Measurements from ENCODE around the gene GRAPL. TPM values are rescaled to one million over a fixed set of nuclear protein-coding genes. Genes with fewer than 3 reads are reported as not detected.
"Not testable (repeated sequence)": the region's sequence is repeated elsewhere in the genome, so short reads cannot be mapped to it uniquely, and the experiment has no call there.

Gene GRAPL
- total RNA-seq, 2 experiments from 2014 or later: 121 to 261 TPM

- H3K9me2 ChIP-seq (ENCODE audit: insufficient read depth, low read length); POLR2A ChIA-PET; H4K20me1 ChIP-seq (ENCODE audit: insufficient read depth, low read length); H3K4me3 ChIP-seq (ENCODE audit: low read depth, low read length, poor library complexity, severe bottlenecking); H3K9me3 ChIP-seq (ENCODE audit: low read length); BruUV-seq (replicated peaks); intact Hi-C loops (cut with micrococcal nuclease; ENCODE audit: unreplicated experiment); H3K79me2 ChIP-seq (ENCODE audit: insufficient read depth, low read depth, low read length); H3K27ac ChIP-seq (ENCODE audit: low read depth, low read length, poor library complexity, severe bottlenecking); H2AFZ ChIP-seq (ENCODE audit: low read length); H3K36me3 ChIP-seq (ENCODE audit: insufficient read depth, low read length); H3K4me2 ChIP-seq (ENCODE audit: low read length); H3K4me1 ChIP-seq (ENCODE audit: insufficient read depth, low read length, poor library complexity, severe bottlenecking); CTCF ChIA-PET (ENCODE audit: unreplicated experiment): not testable (repeated sequence)
- peak; percentile 44 for DNase-seq (ENCODE audit: low spot score)
These were observed 18.9 kb upstream of the GRAPL start for GRCh38 chr17:19108517-19108916.

GRCh38 chr17:19110189-19111097 lies 16.9 kb upstream of the GRAPL start:
- peak overlapping the region; percentile 64 for H3K4me3 ChIP-seq (ENCODE audit: low read depth, low read length, poor library complexity, severe bottlenecking)
- POLR2A ChIA-PET; H3K4me2 ChIP-seq (ENCODE audit: low read length); CTCF ChIA-PET (ENCODE audit: unreplicated experiment); H3K9me2 ChIP-seq (ENCODE audit: insufficient read depth, low read length); H4K20me1 ChIP-seq (ENCODE audit: insufficient read depth, low read length); H2AFZ ChIP-seq (ENCODE audit: low read length); DNase-seq (ENCODE audit: low spot score); intact Hi-C loops (cut with micrococcal nuclease; ENCODE audit: unreplicated experiment); BruUV-seq (replicated peaks); H3K79me2 ChIP-seq (ENCODE audit: insufficient read depth, low read depth, low read length); H3K4me1 ChIP-seq (ENCODE audit: insufficient read depth, low read length, poor library complexity, severe bottlenecking); H3K36me3 ChIP-seq (ENCODE audit: insufficient read depth, low read length); H3K9me3 ChIP-seq (ENCODE audit: low read length): not testable (repeated sequence)
- H3K27ac ChIP-seq (ENCODE audit: low read depth, low read length, poor library complexity, severe bottlenecking): peak overlapping the region; percentile 83

- Histone ChIP-seq H3K4me3 (ENCODE audit: low read depth, low read length, poor library complexity, severe bottlenecking) (peak overlapping the region; percentile 64), H3K4me2 (ENCODE audit: low read length) (peak overlapping the region; percentile 75), H3K27ac (ENCODE audit: low read depth, low read length, poor library complexity, severe bottlenecking) (peak overlapping the region; percentile 83)
- CTCF ChIA-PET (ENCODE audit: unreplicated experiment); H2AFZ ChIP-seq (ENCODE audit: low read length); H3K4me1 ChIP-seq (ENCODE audit: insufficient read depth, low read length, poor library complexity, severe bottlenecking); H3K9me3 ChIP-seq (ENCODE audit: low read length); H3K79me2 ChIP-seq (ENCODE audit: insufficient read depth, low read depth, low read length); H3K9me2 ChIP-seq (ENCODE audit: insufficient read depth, low read length); POLR2A ChIA-PET; intact Hi-C loops (cut with micrococcal nuclease; ENCODE audit: unreplicated experiment); H3K36me3 ChIP-seq (ENCODE audit: insufficient read depth, low read length); H4K20me1 ChIP-seq (ENCODE audit: insufficient read depth, low read length): not testable (repeated sequence)
- BruUV-seq (replicated peaks): TSS peak; percentile 92
- TF ChIP-seq CTCF (conservative IDR thresholded peaks at IDR 0.05; ENCODE audit: low read length): peak; percentile 42; the same call in 1 of the 2 replicates
- peak; percentile 74 for DNase-seq (ENCODE audit: low spot score)
These were observed 16.2 kb upstream of the GRAPL start for GRCh38 chr17:19111111-19111711.

- H3K9me3 ChIP-seq (ENCODE audit: low read length); H3K4me1 ChIP-seq (ENCODE audit: insufficient read depth, low read length, poor library complexity, severe bottlenecking); H4K20me1 ChIP-seq (ENCODE audit: insufficient read depth, low read length); H3K36me3 ChIP-seq (ENCODE audit: insufficient read depth, low read length); H3K9me2 ChIP-seq (ENCODE audit: insufficient read depth, low read length); CTCF ChIA-PET (ENCODE audit: unreplicated experiment); H3K79me2 ChIP-seq (ENCODE audit: insufficient read depth, low read depth, low read length); H2AFZ ChIP-seq (ENCODE audit: low read length); POLR2A ChIA-PET; intact Hi-C loops (cut with micrococcal nuclease; ENCODE audit: unreplicated experiment): not testable (repeated sequence)
- DNase-seq (ENCODE audit: low spot score): peak; percentile 83
- TSS peak; percentile 97 for BruUV-seq (replicated peaks)
- H3K4me2 ChIP-seq (ENCODE audit: low read length): peak overlapping the region; percentile 65
- peak overlapping the region; percentile 83 for H3K27ac ChIP-seq (ENCODE audit: low read depth, low read length, poor library complexity, severe bottlenecking)
- peak overlapping the region; percentile 59 for H3K4me3 ChIP-seq (ENCODE audit: low read depth, low read length, poor library complexity, severe bottlenecking)
These were observed 15.5 kb upstream of the GRAPL start for GRCh38 chr17:19111801-19112458.

- peak; percentile 61 for DNase-seq (ENCODE audit: low spot score)
These were observed 14.9 kb upstream of the GRAPL start for GRCh38 chr17:19112459-19112826.

More at GRCh38 chr17:19112459-19112826, 14.9 kb upstream of the GRAPL start:
- H3K36me3 ChIP-seq (ENCODE audit: insufficient read depth, low read length); H3K79me2 ChIP-seq (ENCODE audit: insufficient read depth, low read depth, low read length); H2AFZ ChIP-seq (ENCODE audit: low read length); H3K9me3 ChIP-seq (ENCODE audit: low read length); H3K4me3 ChIP-seq (ENCODE audit: low read depth, low read length, poor library complexity, severe bottlenecking); POLR2A ChIA-PET; intact Hi-C loops (cut with micrococcal nuclease; ENCODE audit: unreplicated experiment); H3K9me2 ChIP-seq (ENCODE audit: insufficient read depth, low read length); CTCF ChIA-PET (ENCODE audit: unreplicated experiment); H3K27ac ChIP-seq (ENCODE audit: low read depth, low read length, poor library complexity, severe bottlenecking); H3K4me2 ChIP-seq (ENCODE audit: low read length); BruUV-seq (replicated peaks); H4K20me1 ChIP-seq (ENCODE audit: insufficient read depth, low read length); H3K4me1 ChIP-seq (ENCODE audit: insufficient read depth, low read length, poor library complexity, severe bottlenecking): not testable (repeated sequence)
